GM23248 (cell line): ENCODE results near the gene SMARCC2.

Source experiments
- EZH2 ChIP-seq: fragments of 200-600 bp; sonication (generic); IDR thresholded peaks from 2 replicates; pipeline ENCODE4 v1.6.1; 2018; ENCODE audit warnings: antibody characterized with exemption, mild to moderate bottlenecking; ENCODE audit not compliant: insufficient read depth, poor library complexity, severe bottlenecking
- EZH2phosphoT487 ChIP-seq: fragments of 200-600 bp; sonication (generic); IDR thresholded peaks from 2 replicates; pipeline ENCODE4 v1.6.1; 2018; ENCODE audit warnings: antibody characterized with exemption, moderate library complexity, mild to moderate bottlenecking, low read depth; ENCODE audit not compliant: insufficient read depth

DNA sequence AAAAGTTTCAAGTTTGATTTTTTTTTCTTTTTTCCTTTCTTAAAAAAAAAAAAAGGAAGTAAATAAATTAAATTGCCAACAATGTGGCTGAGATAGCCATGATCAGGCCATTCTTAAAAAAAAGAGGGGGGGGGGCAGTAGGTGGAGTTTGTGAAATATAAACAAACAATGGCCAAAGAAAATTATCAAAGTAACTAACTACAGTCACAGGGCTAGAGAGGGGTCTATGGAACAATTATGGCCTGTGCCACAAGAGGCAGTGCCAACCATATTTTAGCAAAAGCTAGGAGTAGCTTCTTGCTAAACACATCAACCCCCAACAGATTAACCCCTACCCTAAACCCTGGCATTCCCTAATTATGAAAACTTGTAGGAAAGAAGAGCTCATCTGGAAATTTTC, 16.2 kb upstream of the SMARCC2 start:
- TF ChIP-seq EZH2: no peak
- no peak for TF ChIP-seq EZH2phosphoT487
